ENCODE results near the gene INF2.
A peak's percentile ranks its signal among the peaks of the same experiment; 100 is the strongest.
"Not testable (repeated sequence)": the region's sequence is repeated elsewhere in the genome, so short reads cannot be mapped to it uniquely, and the experiment has no call there.

The INF2 gene

GRCh38 chr14:104689109-104689880 is at the start of gene INF2:
INF2 (plus strand) TSS chr14:104689618; CDS start chr14:104701366, 11,748 bp downstream.
- no peak for DNase-seq (ENCODE audit: low read depth in 2 of 2)

GRCh38 chr14:104639885-104640548 is 49.4 kb upstream of the INF2 start:
- peak in 1 of 2 donors; percentile 9 for DNase-seq (ENCODE audit: low read depth in 2 of 2)

GRCh38 chr14:104640681-104641080 is 48.7 kb upstream of the INF2 start:
- no peak for DNase-seq (ENCODE audit: low read depth in 2 of 2)

DNA sequence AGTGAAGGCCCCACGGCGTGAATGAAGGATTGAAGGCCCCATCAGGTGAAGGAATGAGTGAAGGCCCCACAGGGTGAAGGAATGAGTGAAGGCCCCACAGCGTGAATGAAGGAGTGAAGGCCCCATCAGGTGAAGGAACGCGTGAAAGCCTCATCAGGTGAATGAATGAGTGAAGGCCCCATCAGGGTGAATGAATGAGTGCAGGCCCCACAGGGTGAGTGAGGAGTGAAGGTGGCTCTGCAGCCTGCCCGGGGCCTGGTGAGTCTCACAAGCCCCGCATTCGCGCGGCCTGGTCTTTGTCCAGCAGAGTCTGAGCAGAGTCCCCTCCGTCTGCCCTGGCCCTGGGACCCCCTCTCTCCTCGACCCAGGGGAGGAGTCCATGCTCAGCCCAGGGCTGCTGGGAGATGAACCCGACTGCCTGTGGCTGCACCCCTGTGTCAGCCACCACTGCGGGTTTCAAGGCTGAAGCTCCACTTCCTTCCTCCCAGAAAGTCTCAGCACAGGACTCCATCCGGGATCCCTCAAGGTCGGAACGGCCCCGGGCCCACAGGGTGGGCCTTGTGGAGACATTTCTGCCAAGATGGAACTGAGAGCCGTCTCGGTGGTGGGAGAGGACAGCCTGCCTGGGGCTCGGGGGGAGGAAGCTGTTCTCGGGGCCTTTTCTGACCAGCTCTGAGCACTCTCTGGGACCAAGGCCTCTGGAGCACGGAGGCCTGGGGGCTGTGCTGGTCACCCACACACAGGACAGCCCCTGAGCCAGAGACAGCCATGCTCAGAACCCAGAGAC is 47.5 kb upstream of the INF2 start:
- DNase-seq (ENCODE audit: low read depth in 2 of 2) = no peak

- DNase-seq (ENCODE audit: low read depth in 2 of 2) = no peak
Observed at GRCh38 chr14:104642540-104642868, 46.9 kb upstream of the INF2 start.

DNA sequence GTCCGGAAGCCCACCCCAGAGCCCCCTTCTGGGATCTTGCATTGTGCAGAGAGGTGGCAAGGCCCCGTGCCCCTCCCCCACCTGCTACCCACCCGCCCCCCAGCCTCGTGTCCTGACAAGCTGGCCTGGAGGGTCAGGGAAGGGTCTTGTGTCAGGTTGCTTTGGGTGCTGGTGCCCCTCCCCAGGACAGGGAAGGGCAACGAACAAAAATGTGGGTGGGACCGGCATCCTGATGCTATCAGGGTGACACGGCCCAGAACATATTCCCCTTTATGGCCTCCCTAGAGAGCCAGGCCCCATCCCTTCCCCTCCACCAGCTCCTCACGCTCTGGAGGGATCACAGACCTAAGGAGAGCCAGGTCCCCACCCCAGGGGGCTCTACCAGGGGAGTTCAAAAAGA is 46.1 kb upstream of the INF2 start:
- no peak for DNase-seq (ENCODE audit: low read depth in 2 of 2)

GRCh38 chr14:104644091-104644635 is 45.3 kb upstream of the INF2 start:
- DNase-seq (ENCODE audit: low read depth in 2 of 2) = no peak

DNA sequence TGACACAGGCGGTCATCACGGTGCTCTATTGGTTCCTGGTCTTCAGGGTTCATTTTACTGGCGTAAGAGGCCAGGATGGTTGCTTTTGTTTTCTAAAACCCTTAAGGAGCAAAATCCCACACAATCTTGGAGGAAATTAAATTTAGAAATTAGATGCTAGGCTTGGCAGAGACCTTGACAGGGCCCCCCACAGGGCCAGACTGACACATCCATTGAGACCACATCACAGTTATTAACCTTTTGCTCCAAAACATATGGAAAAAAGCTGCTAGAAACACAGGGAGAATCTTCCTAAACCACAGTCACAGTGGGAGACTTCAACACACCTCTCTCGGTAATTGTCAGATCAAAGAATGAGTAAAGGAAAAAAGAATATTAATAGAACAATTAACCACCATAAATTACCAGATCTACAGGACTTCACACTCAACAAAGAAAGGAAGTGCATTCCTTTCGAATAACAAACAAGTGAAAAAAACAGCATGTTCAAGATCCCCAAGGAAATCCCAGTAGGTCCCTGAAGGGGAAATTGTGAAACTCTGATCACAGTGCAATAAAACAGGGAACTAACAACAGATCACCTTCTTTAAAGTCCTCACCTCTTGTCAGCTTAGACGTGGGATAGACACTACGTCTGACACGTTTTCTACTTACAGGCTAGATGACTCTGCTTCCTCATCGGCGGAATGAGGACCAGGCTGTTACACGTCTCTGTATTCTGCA is 44.6 kb upstream of the INF2 start:
- no peak for DNase-seq (ENCODE audit: low read depth in 2 of 2)

- DNase-seq (ENCODE audit: low read depth in 2 of 2) = no peak
Observed at GRCh38 chr14:104647467-104648043, 41.9 kb upstream of the INF2 start.

GRCh38 chr14:104650057-104650980 is 39.1 kb upstream of the INF2 start:
- peak; percentile 27 to 56 for DNase-seq (ENCODE audit: low read depth in 2 of 2)

DNA sequence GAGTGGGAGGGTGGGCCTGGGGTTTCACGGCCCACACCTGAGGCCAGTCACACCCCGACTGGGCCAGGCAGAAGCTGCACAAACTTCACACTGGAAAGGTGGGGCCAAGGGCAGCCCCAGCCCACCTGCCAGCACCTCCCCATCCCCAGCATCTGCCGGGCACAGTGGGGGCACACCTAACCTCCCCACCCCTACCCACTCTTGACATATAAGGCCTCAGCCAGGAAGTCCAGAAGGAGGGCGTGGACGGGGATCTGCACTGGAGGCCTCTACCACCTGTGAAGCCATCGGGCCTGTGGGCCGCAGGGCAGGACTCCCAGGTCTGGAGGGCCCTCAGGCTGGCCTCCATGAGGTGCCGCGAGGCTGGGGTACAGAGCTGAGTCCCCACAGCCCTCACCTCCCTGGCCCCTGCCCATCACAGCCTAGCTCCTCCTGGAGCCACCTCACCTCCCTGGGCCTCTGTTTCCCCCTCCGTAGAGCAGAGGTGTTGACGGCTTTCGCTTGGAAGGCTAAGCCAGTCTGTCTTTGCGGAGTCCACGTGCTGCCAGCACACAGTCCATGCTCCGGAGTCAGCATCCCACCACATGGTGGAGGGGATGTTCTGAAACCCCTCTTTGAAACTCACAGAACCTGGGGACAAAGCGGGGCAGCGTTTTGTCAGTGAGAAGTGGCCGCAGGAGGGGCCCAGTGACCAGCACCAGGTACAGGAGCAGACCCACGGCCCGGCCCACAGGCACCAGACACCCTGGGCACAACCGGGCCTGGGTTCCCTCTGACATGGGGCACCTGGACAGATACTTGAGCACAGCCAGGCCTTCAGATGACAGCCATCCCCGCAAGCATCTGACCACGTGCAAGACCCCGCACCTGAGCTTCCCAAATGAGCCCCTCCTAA is 38.2 kb upstream of the INF2 start:
- no peak for DNase-seq (ENCODE audit: low read depth in 2 of 2)

DNA sequence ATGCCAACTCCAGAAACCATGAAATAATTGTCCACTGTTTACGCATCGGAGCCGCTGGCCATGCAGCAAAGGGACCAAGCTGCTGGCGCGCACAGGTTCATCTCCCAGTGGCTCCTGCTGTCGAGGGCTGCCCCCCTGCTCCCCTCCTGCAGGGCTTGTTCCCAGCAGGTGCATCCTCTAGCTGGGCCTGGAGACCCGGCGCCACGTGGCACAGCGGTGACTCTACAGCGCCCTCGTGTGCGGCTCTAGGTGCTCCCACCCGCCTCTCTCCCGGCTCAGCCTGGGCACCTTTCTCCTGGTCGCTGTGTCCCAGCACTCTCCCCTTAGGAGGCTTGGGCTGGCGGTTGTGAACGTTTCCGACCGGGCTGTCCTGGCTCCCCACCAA is 37.5 kb upstream of the INF2 start:
- DNase-seq (ENCODE audit: low read depth in 2 of 2) = no peak

DNA sequence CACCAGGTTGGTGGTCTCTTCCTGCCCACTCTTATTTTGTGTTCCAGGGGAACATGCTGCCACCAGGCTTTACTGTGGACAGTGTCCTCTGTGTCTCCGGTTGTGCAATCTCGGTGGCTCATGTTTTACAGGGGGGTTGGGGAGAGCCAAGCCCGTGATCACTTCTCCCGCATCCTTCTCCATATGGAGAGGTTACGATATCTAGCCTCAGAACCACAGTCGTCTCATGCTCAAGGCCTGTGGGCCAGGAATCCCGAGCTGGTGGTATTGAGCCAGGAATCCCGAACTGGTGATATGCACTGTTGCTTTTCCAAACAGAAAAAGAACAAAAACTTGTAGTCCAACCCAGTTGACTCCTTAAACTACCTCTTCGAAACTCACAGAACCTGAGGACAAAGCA is 37.0 kb upstream of the INF2 start:
- no peak for DNase-seq (ENCODE audit: low read depth in 2 of 2)

DNA sequence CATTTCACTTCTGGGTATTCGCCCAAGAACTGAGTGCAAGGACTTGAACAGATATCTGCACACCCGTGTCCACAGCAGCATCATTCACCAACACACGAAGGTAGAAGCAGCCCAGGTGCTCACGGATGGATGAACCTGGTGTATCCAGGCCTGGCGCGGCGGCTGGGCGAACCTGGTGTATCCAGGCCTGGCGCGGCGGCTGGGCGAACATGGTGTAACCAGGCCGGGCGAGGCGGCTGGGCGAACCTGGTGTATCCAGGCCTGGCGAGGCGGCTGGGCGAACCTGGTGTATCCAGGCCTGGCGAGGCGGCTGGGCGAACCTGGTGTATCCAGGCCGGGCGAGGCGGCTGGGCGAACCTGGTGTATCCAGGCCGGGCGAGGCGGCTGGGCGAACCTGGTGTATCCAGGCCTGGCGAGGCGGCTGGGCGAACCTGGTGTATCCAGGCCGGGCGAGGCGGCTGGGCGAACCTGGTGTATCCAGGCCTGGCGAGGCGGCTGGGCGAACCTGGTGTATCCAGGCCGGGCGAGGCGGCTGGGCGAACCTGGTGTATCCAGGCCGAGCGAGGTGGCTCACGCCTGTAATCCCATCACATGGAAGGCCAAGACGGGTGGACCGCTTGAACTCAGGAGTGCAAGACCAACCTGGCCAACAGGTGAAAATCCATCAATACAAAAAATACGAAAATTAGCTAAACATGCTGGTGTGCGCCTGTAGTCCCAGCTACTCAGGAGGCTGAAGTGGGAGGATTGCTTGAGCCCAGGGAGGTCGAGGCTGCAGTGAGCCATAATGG is 36.1 kb upstream of the INF2 start:
- DNase-seq (ENCODE audit: low read depth in 2 of 2) = not testable (repeated sequence)

GRCh38 chr14:104654119-104654518 is 35.3 kb upstream of the INF2 start:
- no peak for DNase-seq (ENCODE audit: low read depth in 2 of 2)

- no peak for DNase-seq (ENCODE audit: low read depth in 2 of 2)
Observed at GRCh38 chr14:104655128-104655848, 34.1 kb upstream of the INF2 start.

DNA sequence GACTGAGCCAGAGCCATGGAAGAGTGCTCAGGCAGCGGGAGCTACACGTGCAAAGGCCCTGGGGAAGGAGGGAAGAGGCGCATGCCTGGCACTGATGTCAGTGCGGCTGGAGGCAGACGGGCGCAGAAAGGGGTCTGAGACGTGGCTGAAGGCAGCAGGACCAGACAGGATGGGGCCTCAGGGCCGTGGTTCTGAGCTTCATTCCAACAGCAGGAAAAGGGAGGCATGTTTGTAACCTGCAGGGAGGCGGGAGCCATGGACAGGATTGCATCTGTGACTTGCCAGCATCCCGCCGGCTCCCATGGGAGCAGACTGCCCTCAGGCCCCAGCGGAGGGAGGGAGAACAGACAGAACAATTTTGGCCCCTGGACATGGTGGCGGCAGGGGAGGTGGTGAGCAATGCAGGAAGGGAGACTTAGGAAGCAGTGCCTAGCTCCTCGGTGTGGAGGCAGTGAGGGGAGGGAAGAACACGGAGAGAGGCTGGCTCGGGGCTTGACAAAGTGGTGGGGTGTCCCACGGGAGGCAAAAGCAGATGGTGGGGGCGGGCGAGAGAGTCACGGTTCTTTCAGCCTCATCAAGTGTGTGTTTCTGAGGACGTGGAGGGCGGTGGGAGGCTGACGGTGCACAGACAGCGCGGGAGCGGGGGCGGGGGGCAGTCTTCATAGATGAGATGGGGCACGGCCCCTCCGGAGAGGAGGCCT is 33.3 kb upstream of the INF2 start:
- DNase-seq (ENCODE audit: low read depth in 2 of 2) = no peak
